ENCODE measurements around the gene GREB1.

The GREB1 gene

DNA sequence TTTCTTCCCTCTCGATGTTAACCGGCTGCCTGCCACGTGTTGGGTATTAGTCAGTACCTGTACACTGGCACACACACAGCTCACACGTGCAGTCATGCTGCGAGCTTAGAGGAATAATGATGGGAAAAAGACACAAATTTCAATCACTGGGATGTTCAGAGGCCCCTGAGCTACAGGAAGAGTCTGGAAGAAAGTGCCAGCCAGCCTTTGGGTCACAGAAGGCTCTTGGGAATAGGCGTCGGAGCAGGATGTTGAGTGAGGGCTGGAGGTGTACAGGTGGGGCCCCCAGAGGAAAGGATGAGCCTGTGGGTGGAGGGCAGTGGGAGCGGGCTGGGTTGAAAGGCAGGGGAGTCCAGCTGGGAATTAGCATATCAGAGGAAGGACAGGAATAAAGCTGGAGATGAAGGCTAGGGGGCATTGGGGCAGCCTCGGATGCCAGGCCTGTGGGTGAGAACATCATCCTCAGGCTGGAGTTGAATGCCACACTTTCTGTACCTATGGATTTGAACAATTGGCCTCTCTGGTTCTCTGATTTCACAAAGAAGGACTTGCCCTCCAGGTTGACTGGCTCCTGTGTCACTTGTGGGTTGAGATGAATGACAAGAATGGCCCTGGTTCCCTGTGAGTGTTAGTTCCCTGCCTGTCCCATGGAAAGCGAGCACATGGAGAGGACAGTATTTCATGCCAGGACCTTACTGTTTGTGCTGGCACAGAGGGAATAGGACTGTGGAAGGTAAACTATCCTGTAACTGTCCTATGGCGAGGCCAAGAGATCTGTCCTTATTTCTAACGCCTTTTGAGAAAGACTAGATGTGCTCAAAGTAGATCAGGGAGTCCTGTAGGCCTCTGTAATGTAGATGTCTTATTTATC is 40.6 kb downstream of the GREB1 start:
- H3K27me3 ChIP-seq (ENCODE audit: insufficient read depth, low read depth, severe bottlenecking): no peaks in the 10 kb centered on the region
- no peaks in the 10 kb centered on the region for H3K9me3 ChIP-seq (ENCODE audit: severe bottlenecking)
- TF ChIP-seq, protein P1, sequence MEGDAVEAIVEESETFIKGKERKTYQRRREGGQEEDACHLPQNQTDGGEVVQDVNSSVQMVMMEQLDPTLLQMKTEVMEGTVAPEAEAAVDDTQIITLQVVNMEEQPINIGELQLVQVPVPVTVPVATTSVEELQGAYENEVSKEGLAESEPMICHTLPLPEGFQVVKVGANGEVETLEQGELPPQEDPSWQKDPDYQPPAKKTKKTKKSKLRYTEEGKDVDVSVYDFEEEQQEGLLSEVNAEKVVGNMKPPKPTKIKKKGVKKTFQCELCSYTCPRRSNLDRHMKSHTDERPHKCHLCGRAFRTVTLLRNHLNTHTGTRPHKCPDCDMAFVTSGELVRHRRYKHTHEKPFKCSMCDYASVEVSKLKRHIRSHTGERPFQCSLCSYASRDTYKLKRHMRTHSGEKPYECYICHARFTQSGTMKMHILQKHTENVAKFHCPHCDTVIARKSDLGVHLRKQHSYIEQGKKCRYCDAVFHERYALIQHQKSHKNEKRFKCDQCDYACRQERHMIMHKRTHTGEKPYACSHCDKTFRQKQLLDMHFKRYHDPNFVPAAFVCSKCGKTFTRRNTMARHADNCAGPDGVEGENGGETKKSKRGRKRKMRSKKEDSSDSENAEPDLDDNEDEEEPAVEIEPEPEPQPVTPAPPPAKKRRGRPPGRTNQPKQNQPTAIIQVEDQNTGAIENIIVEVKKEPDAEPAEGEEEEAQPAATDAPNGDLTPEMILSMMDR (IDR thresholded peaks at IDR 0.05; ENCODE audit: low read depth, low read length): no peak
- no peak for DNase-seq
- H3K36me3 ChIP-seq: no peaks in the 10 kb centered on the region
- no peak overlapping the region for H3K4me3 ChIP-seq (ENCODE audit: low read depth, low read length)
- no peak overlapping the region for H3K27ac ChIP-seq

GRCh38 chr2:11576398-11576797 is 42.6 kb downstream of the GREB1 start:
- Histone ChIP-seq H3K4me3 (ENCODE audit: low read depth, low read length) (no peak overlapping the region), H3K36me3 (no peaks in the 10 kb centered on the region), H3K27ac (no peak overlapping the region), H3K9me3 (ENCODE audit: severe bottlenecking) (no peaks in the 10 kb centered on the region), H3K27me3 (ENCODE audit: insufficient read depth, low read depth, severe bottlenecking) (no peaks in the 10 kb centered on the region)
- no peak for DNase-seq
- TF ChIP-seq, protein P1 (IDR thresholded peaks at IDR 0.05; ENCODE audit: low read depth, low read length): no peak

GRCh38 chr2:11577101-11577883 is 43.4 kb downstream of the GREB1 start:
- no peak overlapping the region for H3K4me3 ChIP-seq (ENCODE audit: low read depth, low read length)
- TF ChIP-seq, protein P1 (IDR thresholded peaks at IDR 0.05; ENCODE audit: low read depth, low read length): no peak
- H3K36me3 ChIP-seq: no peaks in the 10 kb centered on the region
- H3K27me3 ChIP-seq (ENCODE audit: insufficient read depth, low read depth, severe bottlenecking): no peaks in the 10 kb centered on the region
- no peak for DNase-seq
- H3K27ac ChIP-seq: no peak overlapping the region
- no peaks in the 10 kb centered on the region for H3K9me3 ChIP-seq (ENCODE audit: severe bottlenecking)

GRCh38 chr2:11578081-11578948 is 44.5 kb downstream of the GREB1 start:
- no peaks in the 10 kb centered on the region for H3K27me3 ChIP-seq (ENCODE audit: insufficient read depth, low read depth, severe bottlenecking)
- no peak overlapping the region for H3K27ac ChIP-seq
- H3K9me3 ChIP-seq (ENCODE audit: severe bottlenecking): no peaks in the 10 kb centered on the region
- H3K4me3 ChIP-seq (ENCODE audit: low read depth, low read length): no peak overlapping the region
- no peaks in the 10 kb centered on the region for H3K36me3 ChIP-seq
- DNase-seq: no peak
- TF ChIP-seq, protein P1 (IDR thresholded peaks at IDR 0.05; ENCODE audit: low read depth, low read length): no peak

- Histone ChIP-seq H3K36me3 (no peaks in the 10 kb centered on the region), H3K4me3 (ENCODE audit: low read depth, low read length) (no peak overlapping the region), H3K27ac (no peak overlapping the region), H3K9me3 (ENCODE audit: severe bottlenecking) (no peaks in the 10 kb centered on the region), H3K27me3 (ENCODE audit: insufficient read depth, low read depth, severe bottlenecking) (no peaks in the 10 kb centered on the region)
- TF ChIP-seq, protein P1 (IDR thresholded peaks at IDR 0.05; ENCODE audit: low read depth, low read length): no peak
- no peak for DNase-seq
Measured at GRCh38 chr2:11578986-11579774, 45.3 kb downstream of the GREB1 start.

Measured in WERI-Rb-1 (cell line).